Small intestine (tissue), 7 donors: ENCODE results near the gene BRPF1. TPM values are rescaled to one million over a fixed set of nuclear protein-coding genes. Genes with fewer than 3 reads are reported as not detected.
A peak's percentile ranks its signal among the peaks of the same experiment; 100 is the strongest.

Experiments used
- DNase-seq, 2 donors: peaks; one replicate each; pipeline versions ENCODE4 v3.0.0 to v3.0.0-alpha.2; 2013
- FAIRE-seq: peaks from 2 replicates; lab custom pipeline; 2012; peaks lifted over from hg19 to GRCh38; lab: Jason Lieb, UNC
- H3K27ac ChIP-seq, 3 donors: one replicate each; pipeline ENCODE4 v1.5.1; 2013; ENCODE audit warnings: low read length in 2 of 3, mild to moderate bottlenecking in 2 of 3, control low read depth in 1 of 3, inconsistent platforms in 1 of 3, low read depth in 1 of 3, moderate library complexity in 1 of 3
- H3K27me3 ChIP-seq, 3 donors: one replicate each; pipeline ENCODE4 v1.6.1; 2013; ENCODE audit warnings: low read length in 3 of 3, inconsistent platforms in 1 of 3; ENCODE audit not compliant: control insufficient read depth in 3 of 3, insufficient read depth in 3 of 3
- H3K36me3 ChIP-seq, 3 donors: one replicate each; pipeline ENCODE4 v1.6.1; 2013; ENCODE audit warnings: low read length in 3 of 3, inconsistent platforms in 1 of 3, low read depth in 1 of 3, mild to moderate bottlenecking in 1 of 3, moderate library complexity in 1 of 3; ENCODE audit not compliant: control insufficient read depth in 3 of 3, insufficient read depth in 2 of 3
- H3K4me1 ChIP-seq, 3 donors: one replicate each; pipeline ENCODE4 v1.6.1; 2013; ENCODE audit warnings: low read length in 2 of 3, inconsistent platforms in 1 of 3, low read depth in 1 of 3, mild to moderate bottlenecking in 1 of 3, moderate library complexity in 1 of 3; ENCODE audit not compliant: control insufficient read depth in 3 of 3, insufficient read depth in 2 of 3
- H3K4me3 ChIP-seq, 3 donors: one replicate each; pipeline ENCODE4 v1.5.1; 2013; ENCODE audit warnings: low read length in 3 of 3, control low read depth in 1 of 3, inconsistent platforms in 1 of 3, low read depth in 1 of 3, mild to moderate bottlenecking in 1 of 3, moderate library complexity in 1 of 3
- H3K9me3 ChIP-seq, 2 donors: one replicate each; pipeline ENCODE4 v1.6.1; 2013; ENCODE audit warnings: low read depth in 1 of 2, low read length in 1 of 2; ENCODE audit not compliant: control insufficient read depth in 2 of 2, insufficient read depth in 1 of 2
- WGBS, 3 donors: extraction: QIAGEN DNeasy Blood & Tissue Kit; methylation state at CpG; one replicate each; pipeline ENCODE4 v1.1.7; 2013; 5-methylcytosine and 5-hydroxymethylcytosine counted together
- polyA plus RNA-seq, 4 donors: library from polyadenylated mRNA; stranded (reverse) in 3 of 4; unstranded in 1 of 4; fragments of 200-250 nt in 3 of 4; fragments of 120-200 nt in 1 of 4; gene quantifications; one replicate each; pipeline versions ENCODE4 v1.2.1 to v1.2.3, GENCODE V29; 2013
- donor health status: healthy with polysubstance abuse.
- donor health status: control.
- donor health status: control.
- donor health status: Bipolar disorder and iron deficiency.
- donor health status: healthy.

The BRPF1 gene
- polyA plus RNA-seq, 4 donors, result 5.1 to 16.0 (median 7.6) TPM

GRCh38 chr3:9730657-9731205 lies 804 bp upstream of the BRPF1 start:
- peaks cover 0 to 18% (median 3%) of the 10 kb centered on the region in 3 donors for H3K36me3 ChIP-seq
- no peaks in the 10 kb centered on the region for H3K9me3 ChIP-seq
- peaks cover 0 to 12% (median 3%) of the 10 kb centered on the region in 3 donors for H3K4me1 ChIP-seq
- no peak for FAIRE-seq
- peak overlapping the region in 2 of 3 donors; percentile 80 to 85 for H3K27ac ChIP-seq
- H3K27me3 ChIP-seq, result no peaks in the 10 kb centered on the region
- WGBS, 3 donors, result 0 to 4% (median 2%) methylated on average over 16 of the region's 17 CpGs
- peak in 1 of 2 donors; percentile 85 for DNase-seq
- H3K4me3 ChIP-seq, result peak overlapping the region; percentile 37 to 39 (median 38)

GRCh38 chr3:9732080-9732739 lies 675 bp downstream of the BRPF1 start:
- H3K36me3 ChIP-seq, result peaks cover 0 to 24% (median 3%) of the 10 kb centered on the region in 3 donors
- WGBS, 3 donors, result 1 to 2% (median 1%) methylated on average over 33 to 41 of the region's 41 CpGs
- H3K27me3 ChIP-seq, result no peaks in the 10 kb centered on the region
- peak overlapping the region; percentile 80 to 98 (median 98) for H3K27ac ChIP-seq
- DNase-seq (no peak), FAIRE-seq (no peak)
- peaks cover 0 to 12% (median 3%) of the 10 kb centered on the region in 3 donors for H3K4me1 ChIP-seq
- peak overlapping the region; percentile 86 to 95 (median 92) for H3K4me3 ChIP-seq
- H3K9me3 ChIP-seq, result no peaks in the 10 kb centered on the region

- DNase-seq, result no peak
- no peak for FAIRE-seq
- 19 to 37% (median 32%) methylated on average over 7 of the region's 7 CpGs for WGBS, 3 donors
- peaks cover 0 to 30% (median 5%) of the 10 kb centered on the region in 3 donors for H3K36me3 ChIP-seq
- H3K4me3 ChIP-seq, result peak overlapping the region; percentile 86 to 95 (median 92)
- peaks cover 0 to 12% (median 3%) of the 10 kb centered on the region in 3 donors for H3K4me1 ChIP-seq
- no peaks in the 10 kb centered on the region for H3K9me3 ChIP-seq
- no peaks in the 10 kb centered on the region for H3K27me3 ChIP-seq
- H3K27ac ChIP-seq, result no peak overlapping the region
Observed at GRCh38 chr3:9732740-9733115, 1.2 kb downstream of the BRPF1 start.

GRCh38 chr3:9736831-9737230 lies 5.3 kb downstream of the BRPF1 start:
- Histone ChIP-seq H3K9me3 (no peaks in the 10 kb centered on the region), H3K4me3 (no peak overlapping the region), H3K36me3 (peaks cover 4 to 69% (median 14%) of the 10 kb centered on the region in 3 donors), H3K27me3 (no peaks in the 10 kb centered on the region), H3K27ac (no peak overlapping the region), H3K4me1 (peaks cover 0 to 12% (median 3%) of the 10 kb centered on the region in 3 donors)
- 58 to 66% (median 66%) methylated on average over 2 of the region's 2 CpGs for WGBS, 3 donors
- DNase-seq, result no peak
- FAIRE-seq, result no peak

GRCh38 chr3:9739181-9739580 lies 7.6 kb downstream of the BRPF1 start:
- DNase-seq (no peak), FAIRE-seq (no peak)
- no peak overlapping the region for H3K27ac ChIP-seq
- no peak overlapping the region for H3K4me3 ChIP-seq
- H3K4me1 ChIP-seq, result no peaks in the 10 kb centered on the region
- 94 to 96% (median 95%) methylated on average over 15 of the region's 15 CpGs for WGBS, 3 donors
- H3K36me3 ChIP-seq, result peaks cover 9 to 84% (median 31%) of the 10 kb centered on the region in 3 donors
- H3K27me3 ChIP-seq, result no peaks in the 10 kb centered on the region
- H3K9me3 ChIP-seq, result no peaks in the 10 kb centered on the region

- DNase-seq, result no peak
- peaks cover 15 to 96% (median 41%) of the 10 kb centered on the region in 3 donors for H3K36me3 ChIP-seq
- H3K9me3 ChIP-seq, result no peaks in the 10 kb centered on the region
- no peaks in the 10 kb centered on the region for H3K27me3 ChIP-seq
- H3K27ac ChIP-seq, result no peak overlapping the region
- no peak for FAIRE-seq
- WGBS, 3 donors, result 84 to 95% (median 93%) methylated on average over 1 of the region's 1 CpG
- H3K4me3 ChIP-seq, result no peak overlapping the region
- H3K4me1 ChIP-seq, result peaks cover 0 to 4% (median 0%) of the 10 kb centered on the region in 3 donors
Observed at GRCh38 chr3:9742560-9742959, 11.0 kb downstream of the BRPF1 start.

GRCh38 chr3:9743548-9743947 lies 12.0 kb downstream of the BRPF1 start:
- Histone ChIP-seq H3K27ac (no peak overlapping the region), H3K9me3 (no peaks in the 10 kb centered on the region), H3K4me1 (peaks cover 0 to 7% (median 0%) of the 10 kb centered on the region in 3 donors), H3K27me3 (no peaks in the 10 kb centered on the region), H3K36me3 (peaks cover 15 to 94% (median 41%) of the 10 kb centered on the region in 3 donors), H3K4me3 (no peak overlapping the region)
- FAIRE-seq (no peak), DNase-seq (no peak)
- WGBS, 3 donors, result 95 to 98% (median 95%) methylated on average over 18 of the region's 18 CpGs

GRCh38 chr3:9744162-9744561 lies 12.6 kb downstream of the BRPF1 start:
- WGBS, 3 donors, result 94 to 98% (median 96%) methylated on average over 13 of the region's 13 CpGs
- peaks cover 11 to 91% (median 41%) of the 10 kb centered on the region in 3 donors for H3K36me3 ChIP-seq

More at GRCh38 chr3:9744162-9744561, 12.6 kb downstream of the BRPF1 start:
- H3K4me3 ChIP-seq, result no peak overlapping the region
- no peak for FAIRE-seq
- no peaks in the 10 kb centered on the region for H3K27me3 ChIP-seq
- H3K9me3 ChIP-seq, result no peaks in the 10 kb centered on the region
- DNase-seq, result no peak
- H3K27ac ChIP-seq, result no peak overlapping the region
- H3K4me1 ChIP-seq, result peaks cover 0 to 11% (median 0%) of the 10 kb centered on the region in 3 donors
